ENCODE measurements around the gene RHBDF2.
"Not testable (repeated sequence)": the region's sequence is repeated elsewhere in the genome, so short reads cannot be mapped to it uniquely, and the experiment has no call there.

The RHBDF2 gene

DNA sequence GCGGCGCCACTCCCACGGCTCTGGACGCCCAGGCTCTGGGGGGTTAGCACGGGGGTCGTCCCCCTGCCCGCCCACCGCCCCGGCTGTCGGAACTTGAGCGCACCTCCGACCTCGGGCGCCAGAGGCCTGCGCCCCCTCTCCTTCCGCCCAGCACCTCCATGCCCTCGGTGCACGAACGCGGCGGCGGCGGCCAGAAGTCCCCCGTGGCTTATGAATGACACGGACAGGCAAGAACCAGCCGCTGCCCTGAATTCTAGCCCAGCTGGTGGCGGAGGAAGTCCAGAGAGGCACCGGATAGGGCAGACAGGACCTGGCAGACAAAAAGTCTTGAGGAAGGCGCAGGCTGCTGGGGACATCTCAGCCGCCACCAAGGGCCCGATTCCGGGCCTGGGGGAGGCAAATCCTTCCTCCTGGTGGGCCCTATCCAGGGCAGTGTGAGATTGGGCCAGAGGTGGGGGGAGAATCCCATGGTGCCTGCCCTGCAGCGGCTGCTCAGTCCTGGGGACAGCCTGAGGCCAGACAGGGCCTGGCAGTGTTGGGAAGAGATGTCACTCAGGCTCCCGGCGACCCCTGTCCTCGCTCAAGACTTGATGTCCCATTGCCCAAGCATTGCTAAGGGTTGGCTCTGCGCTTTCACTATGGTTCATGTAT, 37.2 kb upstream of the RHBDF2 start:
- no peak for DNase-seq (ENCODE audit: low read depth)

DNA sequence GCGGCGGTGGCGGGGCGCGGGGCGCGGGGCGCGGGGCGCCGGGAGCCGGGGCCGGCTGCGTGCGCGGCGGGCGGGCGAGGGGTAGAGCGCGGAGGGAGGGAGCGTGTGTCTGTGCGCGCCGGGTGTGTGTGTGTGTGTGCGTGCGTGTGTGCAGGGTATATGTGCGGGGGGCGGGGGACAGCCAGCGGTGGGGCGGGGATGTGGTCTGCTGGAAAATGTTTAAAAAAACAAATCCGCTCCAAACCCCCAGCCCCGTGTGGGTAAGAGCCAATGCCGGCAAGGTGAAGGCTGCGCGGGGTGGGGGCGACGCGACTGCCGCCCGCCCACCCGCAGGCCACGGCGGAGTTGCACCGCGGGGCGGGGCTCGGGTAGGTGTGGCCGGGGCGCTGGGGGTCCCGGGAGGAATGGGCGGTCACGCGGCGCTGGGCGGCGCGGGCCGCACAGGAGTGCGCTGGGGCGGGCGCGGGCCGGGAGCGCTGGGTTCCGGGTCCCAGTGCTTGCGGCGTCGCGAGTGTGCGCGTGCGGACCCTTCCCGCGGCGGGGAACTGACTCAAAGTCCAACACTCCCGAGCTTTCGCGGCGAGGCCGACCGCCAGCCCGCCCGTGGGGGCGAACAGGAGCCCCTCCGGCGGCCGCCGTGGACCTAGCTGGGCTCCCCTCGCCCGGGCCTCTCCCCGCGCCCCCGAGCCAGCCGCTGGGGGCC, 36.5 kb upstream of the RHBDF2 start, which contains the start of gene CYGB:
Gene CYGB (minus strand): TSS at position 132 of the 703 bp plus-strand sequence. CDS start 167 bp downstream, outside the sequence.
- DNase-seq (ENCODE audit: low read depth) = no peak

DNA sequence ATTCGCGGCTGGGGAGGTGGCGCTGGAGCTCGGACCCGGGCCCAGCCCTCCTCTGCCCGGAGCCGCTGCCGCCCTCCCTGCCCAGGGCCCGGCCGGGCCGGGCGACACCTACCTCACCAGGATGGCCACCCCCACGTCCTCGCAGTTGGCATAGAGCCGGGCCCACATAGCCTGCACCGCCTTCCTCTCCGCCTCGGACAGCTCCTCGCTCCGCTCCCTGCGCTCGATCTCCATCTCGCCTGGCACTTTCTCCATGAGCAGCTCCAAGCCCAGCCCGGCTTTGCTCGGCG, 36.0 kb upstream of the RHBDF2 start:
- no peak for DNase-seq (ENCODE audit: low read depth)

DNA sequence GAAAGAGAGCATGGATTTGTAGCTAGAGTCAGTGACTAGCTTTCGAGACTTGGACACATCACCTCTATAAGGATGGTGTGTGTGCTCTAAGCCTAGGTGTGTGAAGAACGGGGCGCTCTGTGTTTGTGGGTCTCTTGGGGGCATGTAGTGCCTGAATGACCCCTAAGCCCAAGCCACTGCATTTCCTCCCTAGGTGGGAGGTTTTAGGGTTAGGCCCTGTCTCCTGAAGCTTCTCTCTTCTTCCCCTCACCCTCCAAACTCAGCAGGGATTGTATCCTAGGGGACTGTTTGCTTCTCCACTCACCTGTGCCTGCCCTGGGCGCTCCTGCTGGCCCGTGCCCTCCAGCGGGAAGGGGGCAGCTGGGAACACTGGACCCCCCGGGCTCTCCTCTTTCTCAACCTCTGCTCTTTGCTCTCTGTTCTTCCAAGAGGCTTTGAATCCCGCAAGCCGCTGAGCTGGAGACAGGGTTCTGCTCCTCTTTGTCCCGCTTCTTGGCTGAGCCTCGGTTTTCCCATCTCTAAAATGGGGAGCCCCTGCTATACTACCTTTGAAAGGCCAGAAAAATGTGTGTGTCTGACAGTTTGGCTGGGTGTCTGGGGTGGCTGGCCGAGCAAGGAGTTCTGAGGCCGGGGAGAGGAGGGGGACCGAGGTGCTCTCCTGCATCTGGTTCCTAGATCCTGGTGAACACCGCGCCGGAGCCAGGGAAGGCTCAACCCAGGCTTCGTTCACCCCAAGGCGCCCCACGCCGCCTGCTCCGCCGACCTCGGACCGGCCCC, 35.5 kb upstream of the RHBDF2 start:
- DNase-seq (ENCODE audit: low read depth) = no peak

DNA sequence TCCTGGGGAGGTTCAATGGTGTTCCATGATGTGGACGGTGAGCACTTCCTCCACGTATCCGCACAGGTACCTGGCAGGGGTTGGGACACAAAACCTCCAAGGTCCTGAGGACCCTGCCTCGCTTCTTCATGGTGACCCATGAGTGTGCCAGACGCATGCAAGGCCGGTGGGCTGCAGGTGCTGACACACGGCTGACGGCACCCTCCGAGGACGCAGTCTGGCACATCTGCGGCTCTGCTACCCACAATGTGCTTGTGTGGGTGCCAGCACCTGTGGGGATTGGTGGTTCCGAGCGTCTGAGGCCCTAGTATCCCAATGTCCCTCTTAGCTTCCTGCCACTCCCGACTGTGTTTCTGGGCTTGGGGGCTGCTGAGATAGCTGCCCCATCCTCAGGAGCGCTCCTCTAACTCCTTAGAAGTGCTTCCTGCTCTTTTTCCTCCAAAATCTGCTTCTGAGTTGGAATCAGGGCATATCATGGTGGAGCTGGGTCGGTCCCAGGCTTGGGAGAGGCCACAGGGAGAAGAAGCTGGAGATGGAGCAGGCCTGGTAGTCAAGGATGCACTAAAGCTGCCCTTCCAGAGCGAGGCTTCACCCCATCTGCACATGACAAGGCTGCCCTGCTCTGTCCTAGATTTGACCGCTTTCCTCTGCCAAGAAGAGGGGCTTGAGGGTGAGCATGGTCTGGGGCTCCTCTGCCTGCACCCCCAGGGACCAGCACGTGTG, 34.7 kb upstream of the RHBDF2 start:
- no peak for DNase-seq (ENCODE audit: low read depth)

DNA sequence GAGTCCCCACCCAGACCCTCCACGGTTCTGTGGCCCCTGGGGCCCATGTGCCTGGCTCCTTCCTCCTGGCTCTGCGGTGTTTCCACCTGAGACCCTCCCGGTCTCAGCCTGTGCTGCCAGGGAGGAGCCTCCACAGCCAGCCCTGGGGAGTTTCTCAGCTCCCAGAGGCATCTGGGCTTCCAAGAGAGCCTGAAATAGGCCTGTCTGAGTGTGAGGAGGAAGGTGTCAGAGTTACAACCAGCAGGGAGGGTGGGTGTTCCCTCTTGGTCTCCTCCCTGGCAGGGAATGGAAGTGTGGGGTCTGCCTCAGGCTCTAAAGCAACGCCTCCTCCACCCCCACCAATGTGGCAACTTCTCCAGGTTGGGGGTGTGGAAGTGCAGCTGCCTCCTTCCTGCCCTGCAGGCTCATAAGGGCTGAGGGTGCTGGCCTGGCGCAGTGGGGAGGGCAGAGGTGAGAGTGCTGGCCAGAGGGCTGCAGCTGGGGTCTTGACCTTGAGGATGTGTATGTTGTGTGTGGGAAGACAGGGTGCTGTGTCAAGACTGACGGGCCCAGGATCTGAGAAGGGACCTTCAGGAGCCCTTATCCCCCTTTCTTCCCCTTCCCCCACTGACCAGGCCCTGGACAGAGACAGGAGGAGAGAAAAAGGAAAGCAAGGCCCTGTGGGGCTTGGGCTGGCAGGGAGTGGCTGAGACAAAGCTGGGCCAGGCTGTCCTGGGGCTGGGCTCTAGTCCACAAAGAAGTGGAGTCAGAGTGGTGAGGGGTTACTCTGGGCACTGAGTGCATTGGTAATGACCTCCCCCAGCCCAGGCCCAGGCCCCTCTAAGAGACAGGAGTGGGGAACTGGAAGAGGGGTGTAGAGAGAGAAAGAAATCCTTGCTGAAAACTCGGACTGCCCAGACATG, 33.9 kb upstream of the RHBDF2 start:
- DNase-seq (ENCODE audit: low read depth) = no peak

DNA sequence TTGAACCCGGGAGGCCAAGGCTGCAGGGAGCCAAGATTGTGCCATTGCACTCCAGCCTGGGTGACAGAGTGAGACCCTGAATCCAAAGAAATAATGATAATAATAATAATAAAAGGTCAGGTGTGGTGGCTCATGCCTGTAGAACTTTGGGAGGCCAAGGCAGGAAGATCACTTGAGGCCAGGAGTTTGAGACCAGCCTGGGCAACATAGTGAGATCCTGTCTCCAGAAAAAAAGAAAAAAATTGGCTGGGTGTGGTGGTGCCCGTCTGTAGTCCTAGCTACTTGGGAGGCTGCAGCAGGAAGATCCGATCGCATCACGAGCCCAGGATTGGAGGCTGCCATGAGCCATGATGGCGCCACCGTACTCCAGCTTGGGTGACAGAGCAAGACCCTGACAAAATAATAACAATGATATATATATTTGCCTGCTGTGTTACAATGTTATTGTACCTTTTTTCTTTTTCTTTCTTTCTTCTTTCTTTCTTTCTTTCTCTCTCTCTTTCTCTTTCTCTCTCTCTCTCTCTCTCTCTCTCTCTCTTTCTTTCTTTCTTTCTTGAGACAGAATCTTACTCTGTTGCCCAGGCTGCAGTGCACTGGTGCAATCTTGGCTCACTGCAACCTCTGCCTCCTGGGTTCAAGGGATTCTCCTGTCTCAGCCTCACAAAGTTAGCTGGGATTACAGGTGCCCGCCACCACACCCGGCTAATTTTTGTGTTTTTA, 32.6 kb upstream of the RHBDF2 start:
- DNase-seq (ENCODE audit: low read depth) = not testable (repeated sequence)

DNA sequence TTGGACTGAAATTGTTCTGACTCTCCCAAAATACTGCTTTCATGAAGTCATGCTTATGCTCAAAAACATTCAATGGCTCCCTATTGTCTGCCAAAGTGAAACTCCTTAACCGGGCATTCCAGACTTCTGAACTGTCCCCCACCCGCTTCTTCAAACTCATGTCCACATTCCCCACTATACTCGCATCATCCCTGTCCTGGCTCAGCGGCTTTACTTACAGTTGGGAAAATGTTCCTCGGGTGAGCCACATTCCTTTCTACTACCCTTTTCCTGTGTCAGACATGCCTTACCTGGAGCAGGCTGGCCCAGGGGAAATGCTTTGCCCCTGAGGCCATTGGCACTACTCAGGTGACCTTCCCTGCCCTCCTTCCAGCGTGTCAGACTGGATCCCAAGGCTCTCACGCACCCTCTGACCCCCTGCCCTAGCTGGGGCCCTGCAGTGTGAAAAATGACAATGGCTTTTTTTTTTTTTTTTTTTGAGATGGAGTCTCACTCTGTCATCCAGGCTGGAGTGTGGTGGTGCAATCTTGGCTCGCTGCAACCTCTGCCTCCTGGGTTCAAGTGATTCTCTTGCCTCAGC, 30.9 kb upstream of the RHBDF2 start:
- DNase-seq (ENCODE audit: low read depth) = no peak

DNA sequence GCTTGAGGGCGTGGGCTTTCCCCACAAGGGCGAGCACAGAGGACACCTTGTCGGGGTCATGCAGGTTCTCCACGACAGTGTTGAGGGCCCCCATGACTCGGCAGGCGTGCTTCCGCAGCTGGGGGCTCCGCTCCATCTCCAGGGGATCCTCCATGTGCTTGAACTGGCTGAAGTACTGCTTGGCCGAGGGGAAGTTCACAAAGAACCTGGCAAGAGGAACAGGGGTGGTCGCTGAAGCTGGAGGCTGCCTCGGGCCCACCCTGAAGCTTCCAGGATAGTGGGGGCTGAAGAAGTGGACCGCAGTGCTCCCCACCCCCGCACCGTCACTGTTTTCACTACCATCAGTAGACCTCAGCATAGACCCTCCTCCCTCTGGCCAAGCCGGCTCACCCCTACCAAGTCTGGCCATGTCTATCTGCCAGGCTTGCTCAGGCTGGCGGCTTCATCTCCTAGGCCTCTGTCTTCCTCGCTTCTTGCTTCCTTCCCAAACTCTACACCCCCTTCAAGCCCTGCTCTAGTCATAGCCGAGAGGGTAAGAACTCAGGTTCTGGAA, 30.3 kb upstream of the RHBDF2 start:
- no peak for DNase-seq (ENCODE audit: low read depth)

DNA sequence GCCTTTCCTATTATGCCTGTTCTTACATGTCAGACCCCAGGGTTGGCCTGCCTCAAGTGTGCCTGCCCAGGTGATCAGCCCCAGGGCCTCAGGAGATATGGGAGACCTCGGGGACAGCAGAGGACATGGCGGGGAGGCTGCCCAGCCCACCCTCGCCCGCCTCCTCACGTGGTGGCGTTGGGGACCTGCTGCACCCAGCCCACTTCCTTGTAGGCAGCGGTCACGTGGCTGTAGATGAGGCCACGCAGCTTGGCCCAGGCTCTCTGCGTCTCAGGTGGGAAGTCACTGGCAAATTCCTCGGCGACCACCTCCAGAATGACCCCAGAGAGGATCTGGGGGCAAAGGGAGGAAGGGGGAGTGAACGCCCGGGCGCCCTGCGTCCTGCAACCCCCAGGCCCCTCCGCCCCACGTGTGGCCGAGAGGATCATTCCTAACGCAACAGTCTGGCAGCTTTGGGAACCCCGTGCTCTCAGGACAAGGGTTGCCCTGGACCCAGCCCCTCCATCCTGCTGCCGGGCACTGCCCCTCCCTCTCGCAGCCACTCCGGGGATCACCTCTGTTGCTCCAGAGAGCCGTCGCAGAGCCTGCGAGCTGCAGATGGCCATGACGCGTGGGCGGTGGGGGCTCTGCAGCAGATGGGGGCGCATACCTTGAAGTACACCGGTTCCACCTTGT, 29.7 kb upstream of the RHBDF2 start:
- DNase-seq (ENCODE audit: low read depth) = no peak

DNA sequence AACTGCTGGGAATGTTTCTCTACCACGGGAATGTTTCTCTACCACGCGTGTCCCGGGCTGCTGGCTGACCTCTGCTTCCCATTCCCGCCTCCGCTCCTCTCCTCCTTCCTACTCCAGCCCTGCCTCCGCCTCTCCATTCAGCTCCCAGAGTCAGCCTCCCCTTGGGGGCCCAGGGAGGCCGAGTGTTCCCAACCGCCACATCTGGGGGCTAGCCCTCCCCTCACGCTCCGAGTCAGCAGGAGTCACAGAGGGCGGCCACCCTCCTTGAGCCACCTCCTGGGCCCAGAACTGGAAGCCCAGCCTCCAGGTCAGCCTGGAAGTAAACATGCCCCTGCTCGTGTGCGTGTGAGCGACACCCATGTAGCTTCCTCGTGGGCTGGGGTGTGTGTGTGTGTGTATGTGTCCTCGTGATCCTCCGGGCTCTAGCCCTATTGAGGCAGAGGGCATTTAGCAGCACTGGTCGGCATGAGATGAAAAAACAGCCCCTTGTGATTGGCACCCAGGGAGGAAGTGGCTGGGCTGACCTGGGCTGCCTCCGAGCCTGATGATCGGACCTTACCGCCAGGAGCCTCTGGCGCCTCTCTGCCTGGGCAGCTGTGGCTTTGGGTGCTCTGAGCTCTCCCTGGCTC, 29.0 kb upstream of the RHBDF2 start:
- DNase-seq (ENCODE audit: low read depth) = no peak

DNA sequence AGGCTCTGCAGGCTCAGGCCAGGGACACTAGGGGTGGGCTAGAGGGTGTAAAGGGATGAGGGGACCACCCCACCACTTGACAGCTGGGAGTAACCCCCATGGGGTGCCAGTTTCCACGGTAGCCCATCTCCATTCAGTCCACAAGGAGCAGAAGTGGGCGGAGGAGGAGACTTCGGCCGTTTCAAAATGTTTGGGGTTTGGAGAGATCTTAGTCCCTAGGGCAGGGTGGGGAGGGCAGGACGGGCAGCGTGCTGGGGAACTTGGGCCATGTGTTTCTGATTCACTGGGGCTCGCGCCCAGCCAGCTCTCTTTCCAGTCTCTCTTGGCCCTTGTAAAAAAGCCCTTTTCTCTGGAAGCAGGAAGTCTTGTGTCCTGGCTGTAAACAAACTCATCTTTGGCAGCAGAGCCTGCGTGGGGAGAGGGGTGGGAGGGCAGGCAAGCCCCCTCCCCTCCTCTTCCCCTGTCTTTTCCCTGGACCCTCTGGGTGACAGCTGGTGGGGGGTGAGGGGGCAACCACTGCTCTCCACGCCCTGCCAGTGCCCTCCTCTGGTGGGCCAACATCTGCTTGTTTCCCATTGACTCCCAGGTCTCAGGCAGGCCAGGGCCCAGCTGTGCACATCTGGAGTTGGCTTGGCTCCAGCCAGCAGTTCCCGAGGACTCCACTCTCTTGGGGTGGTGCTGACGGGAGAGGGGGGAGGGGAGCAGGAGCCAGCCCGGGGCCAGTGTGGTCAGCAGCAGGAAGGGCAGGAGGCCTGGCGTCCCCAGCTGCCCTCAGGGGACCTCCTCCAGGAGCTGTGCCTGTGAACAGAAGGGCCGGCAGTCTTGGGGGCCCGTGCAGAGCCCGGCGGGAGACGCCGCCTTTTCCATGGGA, 28.2 kb upstream of the RHBDF2 start:
- DNase-seq (ENCODE audit: low read depth) = no peak

DNA sequence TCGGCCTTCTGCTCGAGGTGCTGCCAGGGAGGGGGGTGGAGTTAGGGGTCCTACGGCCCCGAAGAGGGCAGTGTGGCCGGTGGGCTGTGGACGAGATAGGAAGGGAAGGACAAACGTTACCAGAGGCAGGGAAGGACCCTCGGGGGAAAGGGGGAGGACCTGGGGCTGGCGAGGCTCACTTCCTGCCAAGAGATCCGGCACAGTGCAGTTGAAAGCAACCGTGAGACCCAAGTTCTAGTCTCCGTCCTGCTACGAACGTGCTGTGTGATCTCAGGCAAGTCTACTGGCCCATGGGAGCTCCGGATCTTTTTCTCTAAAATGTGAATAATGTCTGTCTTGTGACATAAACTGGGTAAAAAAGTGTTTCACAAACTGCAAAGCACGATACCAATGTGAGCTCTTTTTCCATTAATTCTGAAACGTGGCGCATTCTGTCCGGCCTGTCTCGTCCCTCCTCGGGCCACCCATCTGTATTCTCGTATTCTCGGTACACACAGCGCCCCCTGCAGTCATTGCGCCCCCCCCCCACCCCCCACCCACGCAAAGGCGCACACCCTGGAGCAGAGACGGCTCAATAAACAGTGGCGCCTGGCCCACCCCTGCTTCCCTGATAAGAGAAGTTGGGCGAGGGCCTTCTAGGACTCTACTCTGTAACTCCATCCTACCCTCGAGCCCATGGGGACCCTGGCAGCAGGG, 27.5 kb upstream of the RHBDF2 start:
- DNase-seq (ENCODE audit: low read depth) = no peak

DNA sequence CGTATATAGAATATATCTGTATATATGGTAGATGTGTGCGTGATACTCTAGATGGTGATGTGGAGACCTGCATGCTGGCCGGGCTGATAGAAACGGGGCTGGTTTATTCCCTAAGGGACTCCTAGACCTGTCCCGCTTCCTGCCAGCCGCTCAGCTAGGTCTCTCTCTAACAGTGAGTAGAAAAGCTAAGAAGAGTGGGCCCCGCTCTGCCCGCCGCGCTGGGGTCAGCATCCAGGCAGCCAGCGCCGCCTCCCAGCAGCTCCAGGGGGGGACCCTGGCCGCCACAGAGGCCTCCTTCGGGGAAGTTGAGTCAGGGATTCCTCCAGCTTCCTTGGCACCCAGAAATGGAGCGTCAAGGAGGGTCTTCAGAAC, 26.9 kb upstream of the RHBDF2 start:
- no peak for DNase-seq (ENCODE audit: low read depth)

DNA sequence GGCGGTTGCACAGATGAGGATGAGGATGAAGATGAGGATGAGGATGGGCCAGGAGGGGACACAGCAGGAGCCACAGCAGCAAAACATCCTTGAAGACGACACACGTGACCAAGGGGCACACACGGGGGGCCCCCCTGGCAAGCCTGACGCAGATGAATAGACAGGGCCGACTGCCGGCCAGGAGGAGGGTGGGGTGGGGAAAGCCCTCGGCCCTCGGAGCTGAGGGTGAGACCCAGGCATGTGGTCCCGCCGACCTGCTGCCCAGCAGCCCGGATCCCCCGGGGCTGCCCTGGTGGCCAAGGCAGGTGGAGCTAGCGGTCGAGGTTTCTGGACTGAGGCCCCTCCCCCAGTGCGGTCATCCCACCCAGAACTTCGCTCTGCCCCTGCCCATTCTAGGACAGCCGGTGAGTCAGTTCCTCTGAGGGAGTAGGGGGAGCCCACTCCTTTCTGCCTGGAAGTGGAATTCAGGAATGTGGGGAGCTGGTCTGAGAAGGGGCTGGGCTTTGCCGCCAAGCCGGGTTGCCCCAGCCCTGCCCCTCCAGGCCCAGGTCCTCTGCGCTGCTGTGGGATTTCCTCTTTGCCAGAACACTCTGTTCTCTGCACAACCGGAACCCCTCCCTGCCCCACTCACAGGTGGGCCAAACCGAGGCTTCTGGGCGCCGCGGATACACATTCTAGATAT, 26.3 kb upstream of the RHBDF2 start:
- peak; percentile 34 for DNase-seq (ENCODE audit: low read depth)

DNA sequence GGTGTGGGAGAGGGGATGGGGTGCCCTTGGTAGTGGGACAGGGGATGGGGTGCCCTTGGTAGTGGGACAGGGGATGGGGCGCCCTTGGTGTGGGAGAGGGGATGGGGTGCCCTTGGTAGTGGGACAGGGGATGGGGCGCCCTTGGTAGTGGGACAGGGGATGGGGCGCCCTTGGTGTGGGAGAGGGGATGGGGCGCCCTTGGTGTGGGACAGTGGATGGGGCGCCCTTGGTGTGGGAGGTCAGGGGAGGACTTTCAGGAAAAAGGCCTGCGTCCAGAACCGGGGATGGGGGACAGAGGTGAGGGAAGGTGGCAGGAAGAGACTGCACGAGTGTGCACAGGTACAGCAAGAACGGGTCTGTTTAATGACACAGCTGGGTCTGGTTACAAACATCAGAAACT, 25.8 kb upstream of the RHBDF2 start:
- DNase-seq (ENCODE audit: low read depth) = not testable (repeated sequence)

DNA sequence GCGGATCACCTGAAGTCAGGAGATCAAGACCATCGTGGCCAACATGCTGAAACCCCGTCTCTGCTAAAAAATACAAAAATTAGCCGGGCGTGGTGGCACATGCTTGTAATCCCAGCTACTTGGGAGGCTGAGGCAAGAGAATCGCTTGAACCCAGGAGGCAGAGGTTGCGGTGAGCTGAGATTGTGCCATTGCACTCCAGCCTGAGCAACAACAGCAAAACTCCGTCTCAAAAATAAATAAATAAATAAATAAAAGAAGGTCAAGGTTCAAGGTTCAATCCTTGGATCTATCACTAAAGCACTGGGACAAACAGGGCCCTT, 24.2 kb upstream of the RHBDF2 start:
- DNase-seq (ENCODE audit: low read depth) = not testable (repeated sequence)
